HEK293 (cell line): ENCODE data around the gene NRSN2.
A peak's percentile ranks its signal among the peaks of the same experiment; 100 is the strongest.

Experiments used
- EGR2 ChIP-seq: fragments of 450-650 bp; formaldehyde crosslinking; IDR thresholded peaks from 2 replicates; pipeline ENCODE4 v1.5.1; 2016; ENCODE audit warnings: low read depth, missing biosample characterization, missing genetic modification characterization
- GLIS1 ChIP-seq: fragments of 450-650 bp; formaldehyde crosslinking; IDR thresholded peaks from 2 replicates; pipeline ENCODE4 v1.5.1; 2016; ENCODE audit warnings: missing biosample characterization, missing genetic modification characterization
- KLF1 ChIP-seq: fragments of 450-650 bp; formaldehyde crosslinking; IDR thresholded peaks from 2 replicates; pipeline ENCODE4 v1.5.1; 2016; ENCODE audit warnings: missing biosample characterization, missing genetic modification characterization
- MZF1 ChIP-seq: fragments of 450-650 bp; formaldehyde crosslinking; IDR thresholded peaks from 2 replicates; pipeline ENCODE4 v1.5.1; 2017; ENCODE audit warnings: missing biosample characterization, missing genetic modification characterization, borderline replicate concordance
- SCRT1 ChIP-seq: fragments of 450-650 bp; formaldehyde crosslinking; IDR thresholded peaks from 2 replicates; pipeline ENCODE4 v1.5.1; 2016; ENCODE audit warnings: missing biosample characterization, missing genetic modification characterization, borderline replicate concordance
- TCF7L2 ChIP-seq: IDR thresholded peaks from 2 replicates; pipeline ENCODE4 v1.6.1; 2011; ENCODE audit warnings: low read depth, mild to moderate bottlenecking, inconsistent platforms, low read length, moderate library complexity, borderline replicate concordance
- ZBTB1 ChIP-seq: fragments of 450-650 bp; formaldehyde crosslinking; IDR thresholded peaks from 2 replicates; pipeline ENCODE4 v1.5.1; 2016; ENCODE audit warnings: missing biosample characterization, missing genetic modification characterization
- ZBTB48 ChIP-seq: fragments of 450-650 bp; formaldehyde crosslinking; IDR thresholded peaks from 2 replicates; pipeline ENCODE4 v1.5.1; 2016; ENCODE audit warnings: missing biosample characterization, missing genetic modification characterization
- ZBTB7A ChIP-seq: fragments of 450-650 bp; formaldehyde crosslinking; IDR thresholded peaks from 2 replicates; pipeline ENCODE4 v1.5.1; 2016; ENCODE audit warnings: low read depth, missing biosample characterization, missing genetic modification characterization
- ZFP41 ChIP-seq: fragments of 450-650 bp; formaldehyde crosslinking; IDR thresholded peaks from 2 replicates; pipeline ENCODE4 v1.5.1; 2016; ENCODE audit warnings: missing biosample characterization, missing genetic modification characterization, borderline replicate concordance
- ZNF10 ChIP-seq: fragments of 450-650 bp; formaldehyde crosslinking; IDR thresholded peaks from 2 replicates; pipeline ENCODE4 v1.5.1; 2017; ENCODE audit warnings: missing biosample characterization, missing genetic modification characterization
- ZNF138 ChIP-seq: fragments of 450-650 bp; formaldehyde crosslinking; IDR thresholded peaks from 2 replicates; pipeline ENCODE4 v1.5.1; 2016; ENCODE audit warnings: missing biosample characterization, missing genetic modification characterization, borderline replicate concordance
- ZNF169 ChIP-seq: fragments of 450-650 bp; formaldehyde crosslinking; IDR thresholded peaks from 2 replicates; pipeline ENCODE4 v1.5.1; 2016; ENCODE audit warnings: missing biosample characterization, missing genetic modification characterization
- ZNF174 ChIP-seq: fragments of 450-650 bp; formaldehyde crosslinking; IDR thresholded peaks from 2 replicates; pipeline ENCODE4 v1.5.0; 2017; ENCODE audit warnings: missing biosample characterization, mild to moderate bottlenecking, missing genetic modification characterization
- ZNF248 ChIP-seq: fragments of 450-650 bp; formaldehyde crosslinking; IDR thresholded peaks from 2 replicates; pipeline ENCODE4 v1.5.1; 2017; ENCODE audit warnings: missing biosample characterization, missing genetic modification characterization
- ZNF266 ChIP-seq: fragments of 450-650 bp; formaldehyde crosslinking; IDR thresholded peaks from 2 replicates; pipeline ENCODE4 v1.5.1; 2016; ENCODE audit warnings: missing biosample characterization, missing genetic modification characterization, low read depth
- ZNF404 ChIP-seq: fragments of 450-650 bp; formaldehyde crosslinking; IDR thresholded peaks from 2 replicates; pipeline ENCODE4 v1.5.1; 2017; ENCODE audit warnings: missing biosample characterization, missing genetic modification characterization
- ZNF510 ChIP-seq: fragments of 450-650 bp; formaldehyde crosslinking; IDR thresholded peaks from 2 replicates; pipeline ENCODE4 v1.5.1; 2018; ENCODE audit warnings: mild to moderate bottlenecking, missing genetic modification characterization, missing biosample characterization; ENCODE audit not compliant: insufficient replicate concordance
- ZNF514 ChIP-seq: fragments of 450-650 bp; formaldehyde crosslinking; IDR thresholded peaks from 2 replicates; pipeline ENCODE4 v1.5.1; 2016; ENCODE audit warnings: missing biosample characterization, missing genetic modification characterization
- ZNF521 ChIP-seq: fragments of 450-650 bp; formaldehyde crosslinking; IDR thresholded peaks from 2 replicates; pipeline ENCODE4 v1.5.1; 2017; ENCODE audit warnings: missing biosample characterization, mild to moderate bottlenecking, missing genetic modification characterization
- ZNF530 ChIP-seq: fragments of 450-650 bp; formaldehyde crosslinking; IDR thresholded peaks from 2 replicates; pipeline ENCODE4 v1.5.1; 2016; ENCODE audit warnings: low read depth, missing biosample characterization, missing genetic modification characterization
- ZNF768 ChIP-seq: fragments of 450-650 bp; formaldehyde crosslinking; IDR thresholded peaks from 2 replicates; pipeline ENCODE4 v1.5.1; 2018; ENCODE audit warnings: missing biosample characterization, mild to moderate bottlenecking, missing genetic modification characterization
- ZNF830 ChIP-seq: fragments of 450-650 bp; IDR thresholded peaks from 2 replicates; pipeline ENCODE4 v1.5.0; 2018; ENCODE audit warnings: missing biosample characterization, missing genetic modification characterization, low read depth, mild to moderate bottlenecking, moderate library complexity
- ZSCAN23 ChIP-seq: fragments of 450-650 bp; formaldehyde crosslinking; IDR thresholded peaks from 2 replicates; pipeline ENCODE4 v1.5.1; 2016; ENCODE audit warnings: missing biosample characterization, missing genetic modification characterization
- TF ChIP-seq, protein P1 (sequence below): fragments of 450-650 bp; formaldehyde crosslinking; IDR thresholded peaks from 2 replicates; pipeline ENCODE4 v1.5.1; 2016; ENCODE audit warnings: missing biosample characterization, missing genetic modification characterization
- TF ChIP-seq, protein P2 (sequence below): fragments of 450-650 bp; formaldehyde crosslinking; IDR thresholded peaks from 2 replicates; pipeline ENCODE4 v1.5.1; 2016; ENCODE audit warnings: missing biosample characterization, missing genetic modification characterization, borderline replicate concordance
- TF ChIP-seq, protein P3 (sequence below): fragments of 450-650 bp; formaldehyde crosslinking; IDR thresholded peaks from 2 replicates; pipeline ENCODE4 v1.5.1; 2016; ENCODE audit warnings: missing biosample characterization, missing genetic modification characterization
- TF ChIP-seq, protein P4 (sequence below): fragments of 450-650 bp; formaldehyde crosslinking; IDR thresholded peaks from 2 replicates; pipeline ENCODE4 v1.5.0; 2017; ENCODE audit warnings: missing biosample characterization, missing genetic modification characterization, borderline replicate concordance
- TF ChIP-seq, protein P5 (sequence below): fragments of 450-650 bp; formaldehyde crosslinking; conservative IDR thresholded peaks from 2 replicates; pipeline ENCODE4 v1.5.1; 2016; ENCODE audit warnings: low read depth, missing biosample characterization, missing genetic modification characterization

The NRSN2 gene

DNA sequence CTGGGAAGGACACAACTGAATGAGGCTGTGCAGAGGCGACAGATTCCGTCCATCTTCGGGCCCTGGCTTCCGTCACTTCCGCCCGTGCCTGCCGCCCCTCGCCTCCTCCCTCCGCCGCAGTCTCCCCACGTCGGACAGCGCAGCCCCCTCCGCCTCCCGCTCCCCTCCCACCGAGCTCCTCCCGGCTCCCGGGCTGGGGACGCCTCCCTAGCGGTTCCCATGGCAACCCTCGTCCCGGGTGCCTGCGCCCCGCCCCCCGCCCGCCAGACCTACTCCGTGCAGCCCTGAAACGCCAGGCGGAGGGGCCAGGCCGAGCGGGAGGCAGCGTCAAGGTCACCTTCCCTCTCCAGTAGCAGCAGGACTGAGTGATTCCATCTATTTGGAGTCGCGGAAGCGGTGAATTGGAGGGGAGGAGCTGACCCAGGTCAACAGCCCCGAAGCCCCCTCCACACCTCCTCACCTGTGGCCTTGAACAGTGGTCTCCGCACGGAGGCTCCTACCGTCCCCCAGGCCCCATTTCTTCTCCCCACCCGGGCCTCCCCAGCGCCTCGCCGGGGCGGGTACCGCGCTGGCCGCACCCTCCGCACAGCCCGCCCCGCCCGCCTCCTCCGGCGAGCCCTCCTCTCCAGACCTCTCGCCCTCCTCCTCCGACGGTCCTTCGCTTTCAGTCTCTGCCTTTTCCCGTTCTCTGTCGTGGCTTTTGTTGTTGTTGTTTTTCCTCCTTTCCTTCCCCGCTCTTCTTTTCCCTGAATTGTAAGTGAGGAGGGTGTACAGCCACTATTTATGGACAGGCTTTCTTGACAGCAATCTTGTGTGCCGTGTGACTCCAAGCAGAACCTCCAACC is 951 bp downstream of the NRSN2 start (continued):
- TF ChIP-seq ZNF530 (tag by site-specific recombination) (no peak), SCRT1 (tag by site-specific recombination) (no peak), ZBTB1 (0 out of 2 replicates have a peak, but pooled peaks have one; percentile 33), ZNF521 (tag by site-specific recombination) (no peak), ZNF138 (tag by site-specific recombination) (no peak), KLF1 (tag by site-specific recombination) (peak; percentile 89), ZNF169 (tag by site-specific recombination) (no peak), ZNF404 (no peak), ZNF514 (no peak), ZNF248 (tag by site-specific recombination) (no peak), ZNF10 (tag by site-specific recombination) (no peak), ZNF266 (no peak), TCF7L2 (no peak), ZNF174 (tag by site-specific recombination) (no peak), GLIS1 (peak; percentile 94), ZNF768 (no peak), EGR2 (tag by site-specific recombination) (peak; percentile 87), ZNF830 (tag by site-specific recombination) (no peak), ZBTB48 (tag by site-specific recombination) (peak; percentile 85), MZF1 (tag by site-specific recombination) (peak; percentile 33; the same call in 1 of the 2 replicates), ZNF510 (tag by site-specific recombination) (no peak), ZFP41 (no peak), ZSCAN23 (peak; percentile 52; the same call in 1 of the 2 replicates), ZBTB7A (tag by site-specific recombination) (peak; percentile 74; the same call in 1 of the 2 replicates)
- TF ChIP-seq, protein P1, sequence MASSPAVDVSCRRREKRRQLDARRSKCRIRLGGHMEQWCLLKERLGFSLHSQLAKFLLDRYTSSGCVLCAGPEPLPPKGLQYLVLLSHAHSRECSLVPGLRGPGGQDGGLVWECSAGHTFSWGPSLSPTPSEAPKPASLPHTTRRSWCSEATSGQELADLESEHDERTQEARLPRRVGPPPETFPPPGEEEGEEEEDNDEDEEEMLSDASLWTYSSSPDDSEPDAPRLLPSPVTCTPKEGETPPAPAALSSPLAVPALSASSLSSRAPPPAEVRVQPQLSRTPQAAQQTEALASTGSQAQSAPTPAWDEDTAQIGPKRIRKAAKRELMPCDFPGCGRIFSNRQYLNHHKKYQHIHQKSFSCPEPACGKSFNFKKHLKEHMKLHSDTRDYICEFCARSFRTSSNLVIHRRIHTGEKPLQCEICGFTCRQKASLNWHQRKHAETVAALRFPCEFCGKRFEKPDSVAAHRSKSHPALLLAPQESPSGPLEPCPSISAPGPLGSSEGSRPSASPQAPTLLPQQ = peak; percentile 58
- TF ChIP-seq, protein P2, sequence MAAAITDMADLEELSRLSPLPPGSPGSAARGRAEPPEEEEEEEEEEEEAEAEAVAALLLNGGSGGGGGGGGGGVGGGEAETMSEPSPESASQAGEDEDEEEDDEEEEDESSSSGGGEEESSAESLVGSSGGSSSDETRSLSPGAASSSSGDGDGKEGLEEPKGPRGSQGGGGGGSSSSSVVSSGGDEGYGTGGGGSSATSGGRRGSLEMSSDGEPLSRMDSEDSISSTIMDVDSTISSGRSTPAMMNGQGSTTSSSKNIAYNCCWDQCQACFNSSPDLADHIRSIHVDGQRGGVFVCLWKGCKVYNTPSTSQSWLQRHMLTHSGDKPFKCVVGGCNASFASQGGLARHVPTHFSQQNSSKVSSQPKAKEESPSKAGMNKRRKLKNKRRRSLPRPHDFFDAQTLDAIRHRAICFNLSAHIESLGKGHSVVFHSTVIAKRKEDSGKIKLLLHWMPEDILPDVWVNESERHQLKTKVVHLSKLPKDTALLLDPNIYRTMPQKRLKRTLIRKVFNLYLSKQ = no peak
- TF ChIP-seq, protein P3, sequence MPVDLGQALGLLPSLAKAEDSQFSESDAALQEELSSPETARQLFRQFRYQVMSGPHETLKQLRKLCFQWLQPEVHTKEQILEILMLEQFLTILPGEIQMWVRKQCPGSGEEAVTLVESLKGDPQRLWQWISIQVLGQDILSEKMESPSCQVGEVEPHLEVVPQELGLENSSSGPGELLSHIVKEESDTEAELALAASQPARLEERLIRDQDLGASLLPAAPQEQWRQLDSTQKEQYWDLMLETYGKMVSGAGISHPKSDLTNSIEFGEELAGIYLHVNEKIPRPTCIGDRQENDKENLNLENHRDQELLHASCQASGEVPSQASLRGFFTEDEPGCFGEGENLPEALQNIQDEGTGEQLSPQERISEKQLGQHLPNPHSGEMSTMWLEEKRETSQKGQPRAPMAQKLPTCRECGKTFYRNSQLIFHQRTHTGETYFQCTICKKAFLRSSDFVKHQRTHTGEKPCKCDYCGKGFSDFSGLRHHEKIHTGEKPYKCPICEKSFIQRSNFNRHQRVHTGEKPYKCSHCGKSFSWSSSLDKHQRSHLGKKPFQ (tag by site-specific recombination) = no peak; the same call in 1 of the 2 replicates
- TF ChIP-seq, protein P4, sequence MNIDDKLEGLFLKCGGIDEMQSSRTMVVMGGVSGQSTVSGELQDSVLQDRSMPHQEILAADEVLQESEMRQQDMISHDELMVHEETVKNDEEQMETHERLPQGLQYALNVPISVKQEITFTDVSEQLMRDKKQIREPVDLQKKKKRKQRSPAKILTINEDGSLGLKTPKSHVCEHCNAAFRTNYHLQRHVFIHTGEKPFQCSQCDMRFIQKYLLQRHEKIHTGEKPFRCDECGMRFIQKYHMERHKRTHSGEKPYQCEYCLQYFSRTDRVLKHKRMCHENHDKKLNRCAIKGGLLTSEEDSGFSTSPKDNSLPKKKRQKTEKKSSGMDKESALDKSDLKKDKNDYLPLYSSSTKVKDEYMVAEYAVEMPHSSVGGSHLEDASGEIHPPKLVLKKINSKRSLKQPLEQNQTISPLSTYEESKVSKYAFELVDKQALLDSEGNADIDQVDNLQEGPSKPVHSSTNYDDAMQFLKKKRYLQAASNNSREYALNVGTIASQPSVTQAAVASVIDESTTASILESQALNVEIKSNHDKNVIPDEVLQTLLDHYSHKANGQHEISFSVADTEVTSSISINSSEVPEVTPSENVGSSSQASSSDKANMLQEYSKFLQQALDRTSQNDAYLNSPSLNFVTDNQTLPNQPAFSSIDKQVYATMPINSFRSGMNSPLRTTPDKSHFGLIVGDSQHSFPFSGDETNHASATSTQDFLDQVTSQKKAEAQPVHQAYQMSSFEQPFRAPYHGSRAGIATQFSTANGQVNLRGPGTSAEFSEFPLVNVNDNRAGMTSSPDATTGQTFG (tag by site-specific recombination) = no peak
- TF ChIP-seq, protein P5, sequence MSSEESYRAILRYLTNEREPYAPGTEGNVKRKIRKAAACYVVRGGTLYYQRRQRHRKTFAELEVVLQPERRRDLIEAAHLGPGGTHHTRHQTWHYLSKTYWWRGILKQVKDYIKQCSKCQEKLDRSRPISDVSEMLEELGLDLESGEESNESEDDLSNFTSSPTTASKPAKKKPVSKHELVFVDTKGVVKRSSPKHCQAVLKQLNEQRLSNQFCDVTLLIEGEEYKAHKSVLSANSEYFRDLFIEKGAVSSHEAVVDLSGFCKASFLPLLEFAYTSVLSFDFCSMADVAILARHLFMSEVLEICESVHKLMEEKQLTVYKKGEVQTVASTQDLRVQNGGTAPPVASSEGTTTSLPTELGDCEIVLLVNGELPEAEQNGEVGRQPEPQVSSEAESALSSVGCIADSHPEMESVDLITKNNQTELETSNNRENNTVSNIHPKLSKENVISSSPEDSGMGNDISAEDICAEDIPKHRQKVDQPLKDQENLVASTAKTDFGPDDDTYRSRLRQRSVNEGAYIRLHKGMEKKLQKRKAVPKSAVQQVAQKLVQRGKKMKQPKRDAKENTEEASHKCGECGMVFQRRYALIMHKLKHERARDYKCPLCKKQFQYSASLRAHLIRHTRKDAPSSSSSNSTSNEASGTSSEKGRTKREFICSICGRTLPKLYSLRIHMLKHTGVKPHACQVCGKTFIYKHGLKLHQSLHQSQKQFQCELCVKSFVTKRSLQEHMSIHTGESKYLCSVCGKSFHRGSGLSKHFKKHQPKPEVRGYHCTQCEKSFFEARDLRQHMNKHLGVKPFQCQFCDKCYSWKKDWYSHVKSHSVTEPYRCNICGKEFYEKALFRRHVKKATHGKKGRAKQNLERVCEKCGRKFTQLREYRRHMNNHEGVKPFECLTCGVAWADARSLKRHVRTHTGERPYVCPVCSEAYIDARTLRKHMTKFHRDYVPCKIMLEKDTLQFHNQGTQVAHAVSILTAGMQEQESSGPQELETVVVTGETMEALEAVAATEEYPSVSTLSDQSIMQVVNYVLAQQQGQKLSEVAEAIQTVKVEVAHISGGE (tag by site-specific recombination) = peak; percentile 90
